Umbilical cord (tissue), 2 donors: ENCODE data around the gene DYNC2H1. TPM values are rescaled to one million over a fixed set of nuclear protein-coding genes. Genes with fewer than 3 reads are reported as not detected.
"Not testable (repeated sequence)": the region's sequence is repeated elsewhere in the genome, so short reads cannot be mapped to it uniquely, and the experiment has no call there.

Source experiments
- DNase-seq: peaks from one replicate; pipeline ENCODE4 v3.0.0-alpha.2; 2015; ENCODE audit warnings: low spot score
- total RNA-seq: library from RNA; depleted of rRNA; stranded (reverse); fragments of >200 nt; gene quantifications from one replicate; pipeline ENCODE4 v1.2.3, GENCODE V29; 2014; ENCODE audit warnings: low replicate concordance; ENCODE audit not compliant: insufficient read depth

DYNC2H1 gene
- total RNA-seq, 1 donor from 2014 or later = 53.4 TPM

DNA sequence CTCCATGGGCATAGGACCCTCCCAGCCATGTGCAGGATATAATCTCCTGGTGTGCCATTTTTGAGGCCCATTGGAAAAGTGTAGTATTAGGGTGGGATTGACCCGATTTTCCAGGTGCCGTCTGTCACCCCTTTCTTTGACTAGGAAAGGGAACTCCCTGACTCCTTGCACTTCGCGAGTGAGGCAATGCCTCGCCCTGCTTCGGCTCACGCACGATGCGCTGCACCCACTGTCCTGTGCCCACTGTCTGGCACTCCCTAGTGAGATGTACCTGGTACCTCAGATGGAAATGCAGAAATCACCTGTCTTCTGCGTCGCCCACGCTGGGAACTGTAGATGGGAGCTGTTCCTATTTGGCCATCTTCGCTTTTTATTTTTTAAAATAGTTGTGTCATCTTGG, 32.8 kb downstream of the DYNC2H1 start:
- not testable (repeated sequence) for DNase-seq

DNA sequence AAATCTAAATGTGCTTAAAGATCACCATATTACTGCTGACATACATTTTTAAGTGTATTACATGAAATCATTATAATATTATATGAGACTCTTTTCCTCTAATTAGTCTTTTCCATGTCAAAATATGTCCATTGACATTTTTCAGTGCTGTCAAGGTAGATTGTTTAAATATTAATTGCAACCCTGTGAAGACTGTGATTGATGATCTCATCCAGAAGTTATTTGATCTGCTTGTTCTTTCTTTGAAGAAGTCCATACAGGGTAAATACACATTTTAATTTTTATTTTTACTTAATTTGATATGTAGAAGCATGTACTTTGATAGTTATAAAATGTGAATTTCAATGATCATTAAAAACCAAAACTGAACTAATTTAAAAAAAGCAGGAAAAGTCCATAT, 38.4 kb downstream of the DYNC2H1 start:
- DNase-seq = no peak

DNA sequence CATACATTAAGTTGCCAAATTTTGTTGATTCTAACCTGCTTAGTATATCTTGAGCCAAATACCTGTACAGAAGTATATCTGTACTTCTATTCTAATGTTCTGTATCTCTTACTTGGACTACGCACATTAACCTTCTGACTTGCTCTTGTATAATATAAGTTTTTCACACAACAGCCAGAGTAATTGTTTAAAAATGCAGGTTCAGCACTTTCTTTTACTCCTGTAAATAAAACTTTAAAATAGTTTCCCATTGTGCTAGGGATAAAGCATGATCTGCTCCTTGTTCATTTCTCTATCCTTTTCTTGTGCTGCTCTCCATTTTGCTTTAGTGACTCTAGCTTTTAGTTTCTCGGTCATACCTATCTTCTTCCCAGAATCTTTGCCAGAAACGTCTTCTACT, 48.3 kb downstream of the DYNC2H1 start:
- DNase-seq = no peak

DNA sequence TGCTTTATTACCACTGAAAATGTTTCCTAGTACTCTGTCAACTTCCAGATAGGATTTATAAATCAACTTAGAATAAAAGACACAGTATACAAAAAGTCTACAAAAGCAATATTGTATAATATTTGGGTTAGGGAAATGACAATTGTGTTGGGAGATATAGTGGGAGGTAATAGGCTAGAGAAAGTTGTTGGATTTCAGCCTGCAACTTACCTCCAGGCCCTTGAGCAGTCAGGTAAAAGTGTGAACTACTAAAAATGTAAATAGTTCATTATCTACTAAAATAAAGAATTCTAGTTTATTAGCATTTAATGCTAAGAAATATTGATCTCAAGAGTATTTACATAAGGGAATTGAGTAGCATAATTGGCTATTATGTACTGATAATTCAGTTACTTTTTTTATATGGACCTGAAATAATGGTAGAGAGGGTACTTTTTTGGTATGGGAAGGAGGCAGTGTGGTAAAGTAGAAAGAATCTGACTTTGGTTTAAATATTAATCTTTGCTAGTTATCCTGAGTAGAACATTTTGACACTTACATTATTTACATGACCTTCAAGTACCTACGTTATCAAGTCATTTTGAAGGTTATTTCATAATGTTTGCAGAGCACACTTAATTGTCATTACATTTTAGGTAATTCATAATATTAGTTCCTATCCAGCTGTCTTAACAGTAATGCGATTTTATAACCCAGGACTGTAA, 55.0 kb downstream of the DYNC2H1 start:
- no peak for DNase-seq

DNA sequence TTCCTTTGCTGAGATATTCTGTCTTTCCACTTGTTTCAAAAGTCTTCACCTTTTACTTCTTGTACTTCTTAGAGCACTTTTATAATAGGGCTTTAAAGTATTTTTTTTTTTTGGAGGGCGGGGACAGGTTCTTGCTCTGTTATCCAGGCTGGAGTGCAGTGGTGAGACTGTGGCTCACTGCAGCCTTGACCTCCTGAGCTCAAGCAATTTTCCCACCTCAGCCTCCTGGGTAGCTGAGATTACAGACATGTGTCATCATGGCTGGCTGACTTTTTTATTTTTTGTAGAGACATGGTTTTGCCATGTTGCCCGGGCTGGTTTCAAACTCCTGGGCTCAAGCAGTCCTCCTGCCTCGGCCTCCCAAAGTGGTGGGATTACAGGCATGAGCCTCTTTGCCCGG, 57.9 kb downstream of the DYNC2H1 start:
- no peak for DNase-seq

DNA sequence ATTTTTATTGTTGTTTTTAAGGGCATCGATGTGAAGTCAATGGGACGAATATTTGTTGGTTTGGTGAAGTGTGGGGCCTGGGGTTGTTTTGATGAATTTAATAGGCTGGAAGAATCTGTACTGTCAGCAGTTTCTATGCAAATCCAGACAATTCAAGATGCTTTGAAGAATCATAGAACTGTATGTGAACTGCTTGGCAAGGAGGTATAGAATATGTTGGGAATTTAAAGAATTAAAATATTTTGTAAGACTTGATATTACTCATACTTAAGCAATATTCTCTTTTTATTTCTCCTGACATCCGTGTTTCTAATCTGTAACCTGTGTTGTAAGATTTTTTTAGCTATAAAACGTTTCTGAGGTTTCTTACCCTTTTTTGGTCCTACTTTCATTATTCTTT, 61.6 kb downstream of the DYNC2H1 start:
- no peak for DNase-seq

DNA sequence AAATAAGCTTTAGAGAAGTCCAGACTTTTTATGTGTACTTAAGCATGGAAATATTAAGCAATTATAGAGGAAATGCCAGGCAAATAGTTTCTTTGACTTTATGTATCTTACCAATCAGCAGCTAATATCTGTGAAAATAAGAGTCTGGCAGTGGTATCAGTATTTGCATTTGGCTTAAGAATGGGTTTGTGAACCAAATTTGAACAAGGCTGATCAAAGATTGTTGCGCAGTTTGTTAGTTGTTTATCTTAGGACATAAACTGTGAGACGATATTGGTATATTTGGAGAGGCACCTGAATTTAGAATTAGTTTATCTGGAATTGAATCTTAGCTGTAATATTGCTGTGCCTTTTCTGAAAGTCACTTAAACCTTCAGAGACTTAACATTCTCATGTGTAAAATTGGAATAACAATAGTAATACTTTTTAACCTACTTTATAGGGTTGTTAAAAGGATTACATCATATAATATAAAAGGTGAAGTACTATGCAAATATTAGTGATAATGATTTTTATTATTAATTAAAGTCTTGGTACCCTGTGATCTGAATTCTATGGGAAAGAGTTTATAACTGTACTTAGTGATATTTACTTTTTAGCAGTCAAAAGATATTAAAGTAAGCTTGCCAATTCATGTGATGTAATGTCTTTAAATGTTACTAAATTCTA, 66.4 kb downstream of the DYNC2H1 start:
- no peak for DNase-seq

DNA sequence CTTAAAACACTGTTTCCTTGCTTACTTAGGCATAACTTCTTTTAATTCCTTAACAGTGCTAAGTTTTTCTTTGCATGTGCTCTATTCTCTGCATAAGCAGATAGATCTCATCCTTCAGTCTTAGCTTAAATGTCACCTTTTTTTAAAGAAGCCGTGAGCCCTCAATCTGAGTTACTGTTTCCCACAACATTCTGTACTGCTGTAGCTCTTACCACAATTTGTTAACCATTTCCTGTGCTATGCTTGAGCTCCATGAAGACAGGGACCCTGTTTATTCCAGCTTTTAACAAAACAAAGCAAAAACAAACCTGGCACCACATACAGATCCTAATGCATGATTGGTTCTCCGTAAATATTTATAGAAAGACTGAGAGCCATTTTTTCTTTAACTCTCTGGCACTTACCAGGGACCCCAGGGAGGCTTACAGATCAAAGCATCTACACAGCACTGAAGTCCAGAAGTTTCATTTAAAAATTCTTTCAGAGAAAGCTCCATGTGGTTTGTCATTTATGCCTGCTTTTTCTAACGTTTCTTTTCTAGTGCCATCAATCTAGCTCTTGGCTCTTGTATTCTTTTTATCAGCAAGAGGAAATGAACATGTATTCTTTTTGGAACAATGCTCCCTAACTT, 74.9 kb downstream of the DYNC2H1 start:
- no peak for DNase-seq

DNA sequence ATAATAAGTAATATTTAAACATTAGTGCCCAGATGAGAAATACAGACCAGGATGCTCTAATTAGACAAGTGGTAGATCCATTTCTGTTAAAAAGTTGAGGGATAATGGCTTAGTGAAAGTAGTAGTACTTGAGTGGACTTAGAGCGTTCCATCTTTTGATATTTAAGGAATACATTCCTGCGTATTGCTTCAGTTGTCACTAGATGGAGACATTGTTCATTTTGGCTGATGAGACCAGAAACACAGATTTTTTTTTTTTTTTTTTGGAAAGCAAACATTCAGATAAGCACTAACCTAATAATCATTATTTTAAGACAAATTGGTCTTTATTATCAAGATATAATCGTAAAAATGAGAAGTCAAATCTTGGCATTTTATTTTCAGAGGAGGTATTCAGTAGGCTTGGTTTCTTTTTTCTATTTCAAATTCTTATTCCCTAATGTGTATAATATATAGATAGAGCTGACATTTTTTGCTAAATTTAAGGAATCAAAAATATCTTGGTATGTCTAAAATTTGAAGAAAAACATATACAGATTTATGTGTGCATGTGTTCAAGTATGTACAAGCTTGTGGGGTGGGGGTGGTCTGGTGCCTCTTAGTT, 92.9 kb downstream of the DYNC2H1 start:
- DNase-seq = peak; percentile 19

DNA sequence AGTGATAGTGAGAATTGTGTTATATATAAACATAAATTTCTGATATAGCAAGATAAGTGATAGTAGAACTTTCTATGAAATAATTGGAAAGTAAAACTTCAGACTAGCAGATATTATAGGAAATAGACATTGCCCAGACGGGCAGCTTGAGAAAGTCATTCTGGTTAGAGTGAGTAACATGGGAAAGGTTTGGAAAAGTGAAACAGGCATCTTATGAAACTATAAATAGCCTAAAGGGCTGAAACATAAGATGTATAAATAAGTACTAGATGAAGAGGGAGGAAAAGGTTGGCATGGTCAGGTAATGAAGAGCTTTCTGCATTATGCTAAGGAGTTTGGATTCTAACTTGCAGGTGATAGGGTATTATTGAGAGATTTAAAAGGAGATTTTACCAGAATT, 101.3 kb downstream of the DYNC2H1 start:
- DNase-seq = no peak

DNA sequence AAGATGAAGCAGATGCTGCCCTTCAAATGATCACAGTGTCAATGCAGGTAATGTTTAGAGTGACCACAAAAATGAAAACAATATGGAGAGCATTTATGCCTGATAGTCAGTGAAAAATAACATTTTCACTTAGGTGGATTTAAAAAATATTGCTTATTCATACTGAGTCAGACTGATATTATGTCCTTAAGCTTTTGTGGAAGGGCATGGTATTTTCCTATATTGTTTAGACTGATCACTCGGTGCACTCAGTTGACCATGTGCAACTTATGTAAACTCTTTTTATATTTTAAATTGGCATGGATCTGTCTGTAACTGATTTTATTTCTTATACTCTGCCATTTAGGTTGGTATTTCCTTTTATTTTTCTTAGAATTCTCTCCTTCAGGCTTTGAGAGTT, 106.6 kb downstream of the DYNC2H1 start:
- no peak for DNase-seq

DNA sequence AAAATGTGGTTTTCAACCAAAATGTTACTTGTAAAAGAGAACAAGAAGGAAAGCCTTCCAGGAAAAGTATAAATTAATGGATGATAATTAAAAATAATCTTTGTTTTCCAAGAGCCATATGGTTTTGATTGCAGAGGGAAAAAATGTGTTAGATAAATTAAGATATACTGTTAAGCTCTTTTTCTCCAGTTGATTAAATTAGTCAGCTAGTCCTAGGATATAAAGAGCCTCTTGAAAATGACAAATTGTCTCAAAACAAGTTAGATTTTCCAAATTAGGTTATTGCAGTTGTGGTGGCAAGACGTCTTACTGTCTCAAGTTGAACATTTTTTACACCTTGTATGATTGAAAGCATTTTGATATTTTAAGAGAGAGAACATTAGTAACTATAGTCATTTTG, 110.9 kb downstream of the DYNC2H1 start:
- no peak for DNase-seq

DNA sequence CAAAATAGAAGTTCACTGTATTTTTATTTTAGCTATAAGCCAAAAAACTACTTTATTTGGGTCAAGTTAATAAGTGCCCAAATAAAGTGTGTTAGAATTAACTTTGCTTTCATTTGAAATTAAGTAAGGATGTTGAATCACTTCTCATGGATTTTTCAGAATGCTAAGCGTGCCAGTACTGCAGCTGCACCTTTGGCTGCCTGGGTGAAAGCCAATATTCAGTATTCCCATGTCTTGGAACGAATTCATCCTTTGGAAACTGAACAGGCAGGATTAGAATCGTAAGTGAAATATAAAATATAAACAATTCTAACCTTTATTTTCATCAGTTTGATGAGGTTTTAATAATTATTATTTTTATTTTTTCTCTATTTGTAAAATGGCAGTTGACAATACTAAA, 113.6 kb downstream of the DYNC2H1 start:
- no peak for DNase-seq

DNA sequence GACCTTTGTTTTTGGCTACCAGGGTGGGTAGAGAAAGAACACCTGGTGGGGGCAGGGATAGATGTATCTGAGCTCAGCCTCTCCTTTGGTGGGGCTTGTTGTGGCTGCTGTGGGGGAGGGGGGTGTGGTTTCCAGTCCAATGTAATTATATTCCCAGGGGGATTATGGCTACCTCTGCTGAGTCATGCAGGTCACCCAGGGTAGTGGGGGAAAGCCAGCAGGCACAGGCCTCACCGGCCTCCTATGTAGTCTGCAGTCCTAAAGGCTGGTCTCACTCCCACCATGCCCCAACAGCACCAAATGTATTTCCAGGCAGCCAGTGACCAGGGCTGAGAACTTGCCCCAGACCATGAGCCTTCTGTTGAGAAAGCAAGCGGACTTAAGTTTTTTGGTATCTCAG, 119.6 kb downstream of the DYNC2H1 start:
- DNase-seq = no peak

DNA sequence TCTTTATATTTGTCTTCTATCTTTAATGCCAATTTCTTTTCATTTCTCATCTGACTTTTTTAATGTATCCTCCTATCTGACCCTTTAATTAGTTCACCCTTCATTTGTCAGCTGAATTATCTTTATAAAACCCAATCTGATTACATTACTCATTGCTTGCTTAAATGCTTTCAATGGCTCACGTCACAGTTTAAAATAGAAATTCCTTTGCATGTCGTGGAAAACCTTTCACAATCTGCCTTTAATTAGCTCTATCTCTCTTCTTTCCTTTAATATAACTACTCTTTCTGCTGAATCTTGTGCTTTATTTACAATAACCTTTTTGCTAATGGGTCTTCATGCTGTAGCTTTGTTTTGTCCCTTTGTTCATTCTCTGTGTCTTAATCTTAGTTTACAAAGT, 125.7 kb downstream of the DYNC2H1 start:
- DNase-seq = no peak

DNA sequence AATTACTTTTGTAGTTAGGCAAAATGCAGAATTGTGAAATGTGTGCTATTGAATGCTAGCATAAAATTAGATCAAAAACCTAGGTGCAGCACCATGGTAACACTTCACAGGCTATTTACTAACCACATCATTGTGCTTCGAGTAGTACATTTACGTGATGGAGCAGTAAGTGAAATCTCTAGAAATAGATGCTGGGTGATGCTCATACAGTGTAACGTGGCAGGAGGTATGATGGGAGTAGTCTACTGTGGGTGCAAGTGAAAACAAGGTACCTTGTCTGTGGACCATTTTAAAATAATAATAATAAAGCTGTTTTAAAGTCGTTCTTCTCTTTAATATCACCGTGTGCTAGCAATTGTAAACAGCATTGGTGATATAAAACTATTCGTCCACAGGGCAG, 132.3 kb downstream of the DYNC2H1 start:
- DNase-seq = no peak

DNA sequence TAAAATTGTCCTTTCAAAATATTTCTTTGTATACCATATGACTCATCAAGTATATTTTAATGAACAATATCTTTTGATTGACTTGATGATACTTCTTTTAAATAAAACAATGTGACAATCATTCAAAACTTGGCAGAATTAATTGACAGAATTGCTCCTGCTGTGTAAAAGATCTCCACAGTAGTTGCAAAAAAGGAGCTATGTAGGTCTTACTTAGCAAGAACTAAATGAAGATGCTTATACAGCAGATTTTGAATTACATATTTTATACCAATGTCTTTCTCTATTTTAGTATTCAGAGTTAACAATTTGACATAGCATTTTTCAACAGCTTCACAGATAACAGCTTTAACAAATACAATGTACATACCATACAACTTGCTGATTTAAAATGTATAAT, 144.9 kb downstream of the DYNC2H1 start:
- DNase-seq = no peak

DNA sequence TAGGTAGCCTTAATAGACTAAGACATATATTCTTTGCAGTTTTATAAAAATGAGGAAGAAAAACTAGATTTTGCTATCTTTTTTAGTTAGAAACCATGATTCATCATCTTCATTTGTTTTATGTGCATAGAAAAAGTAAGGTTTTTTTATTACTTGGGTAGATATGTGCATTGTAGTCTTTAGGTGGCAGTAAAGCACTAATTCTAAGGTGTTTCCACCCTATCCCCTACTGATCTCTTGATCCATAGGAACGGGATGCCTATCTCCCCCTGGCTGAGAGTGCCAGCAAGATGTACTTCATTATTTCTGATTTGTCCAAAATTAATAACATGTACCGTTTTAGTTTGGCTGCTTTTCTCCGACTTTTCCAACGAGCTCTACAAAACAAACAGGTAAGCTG, 148.1 kb downstream of the DYNC2H1 start:
- DNase-seq = no peak

DNA sequence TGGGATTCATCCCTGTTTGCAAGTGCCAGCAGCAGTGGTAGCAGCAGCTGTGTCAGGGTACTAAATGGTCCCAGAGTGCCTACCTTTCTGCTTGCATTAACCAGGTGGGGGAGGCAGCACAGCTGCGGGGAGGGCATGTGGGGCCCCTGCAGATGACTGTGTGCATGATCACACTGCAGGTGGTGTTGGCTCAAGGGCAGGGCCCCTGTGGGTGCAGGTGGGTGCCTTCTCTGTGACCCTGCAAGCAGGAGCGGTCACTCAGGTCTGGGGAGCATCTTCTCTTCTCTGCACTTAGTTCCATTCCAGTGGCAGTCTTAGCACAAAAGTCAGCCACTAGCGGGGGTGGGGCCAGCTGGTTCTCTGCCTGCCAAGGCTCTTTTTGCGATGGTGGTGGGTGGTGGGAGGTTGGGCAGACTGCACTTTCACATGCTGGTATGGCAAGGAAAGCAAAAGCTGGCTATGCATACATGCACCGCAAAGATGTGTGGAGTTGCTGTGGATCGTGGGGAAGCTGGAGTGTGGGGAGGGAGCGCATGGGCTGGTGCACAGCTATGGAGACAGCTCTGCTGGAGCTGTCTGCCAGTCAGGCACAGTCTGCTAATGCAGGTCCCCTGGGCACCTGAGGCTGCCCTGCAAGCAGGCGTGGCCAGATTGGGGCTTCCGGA, 157.1 kb downstream of the DYNC2H1 start:
- no peak for DNase-seq

DNA sequence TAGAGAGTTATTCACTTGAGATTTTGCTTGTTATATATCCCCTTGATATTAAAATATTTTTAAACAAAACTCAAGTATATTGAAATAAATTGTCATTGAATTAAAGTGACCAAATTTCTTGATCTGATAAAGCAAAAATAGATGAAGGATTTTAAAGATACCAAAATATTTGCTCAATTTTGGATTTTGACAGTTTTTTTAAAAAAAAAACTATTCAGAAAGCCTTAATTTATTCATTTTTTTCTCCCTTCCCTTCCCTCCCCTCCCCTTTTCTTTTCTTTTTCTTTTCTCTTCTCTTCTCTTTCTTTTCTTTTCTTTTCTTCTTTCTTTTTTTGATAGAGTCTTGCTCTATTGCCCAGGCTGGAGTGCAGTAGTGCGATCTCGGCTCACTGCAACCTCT, 163.7 kb downstream of the DYNC2H1 start:
- no peak for DNase-seq

DNA sequence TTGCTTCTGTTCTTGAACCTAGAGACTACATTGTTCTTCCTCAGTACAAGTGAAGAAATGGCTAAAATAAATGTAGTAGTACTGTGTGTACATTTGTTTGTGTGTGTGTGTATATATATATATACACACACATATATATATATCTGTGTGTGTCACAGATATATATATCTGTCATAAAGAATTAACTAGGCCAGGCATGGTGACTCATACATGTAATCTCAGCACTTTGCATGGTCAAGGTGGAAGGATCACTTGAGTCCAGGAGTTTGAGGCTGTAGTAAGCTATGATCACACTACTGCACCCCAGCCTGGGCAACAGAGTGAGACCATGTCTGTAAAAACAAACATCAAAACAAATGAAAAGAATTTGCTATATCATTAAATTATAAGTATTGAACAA, 164.8 kb downstream of the DYNC2H1 start:
- DNase-seq = no peak

DNA sequence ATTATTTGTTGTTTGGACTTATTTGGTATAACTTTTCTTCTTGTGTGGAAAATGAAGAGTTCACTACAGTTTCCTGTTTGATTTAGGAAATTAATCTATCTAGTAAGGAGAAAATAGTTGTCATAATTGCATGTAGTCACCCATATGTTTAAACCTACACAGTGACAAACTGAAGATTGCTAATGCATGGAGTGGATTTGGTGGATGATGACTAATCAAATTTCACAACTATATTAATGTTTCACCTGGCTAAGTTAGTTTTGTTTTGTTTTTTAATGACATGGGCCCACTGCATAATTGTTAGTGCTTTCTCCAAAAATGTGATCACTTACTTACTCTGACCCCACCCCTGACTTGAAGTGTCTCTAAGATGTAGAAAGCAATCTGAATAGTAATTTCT, 170.6 kb downstream of the DYNC2H1 start:
- no peak for DNase-seq
